ENCODE results near the gene AMOT.

GRCh38 chrX:112789931-112790330, 50.7 kb downstream of the AMOT start:
- TF ChIP-seq, protein P1, sequence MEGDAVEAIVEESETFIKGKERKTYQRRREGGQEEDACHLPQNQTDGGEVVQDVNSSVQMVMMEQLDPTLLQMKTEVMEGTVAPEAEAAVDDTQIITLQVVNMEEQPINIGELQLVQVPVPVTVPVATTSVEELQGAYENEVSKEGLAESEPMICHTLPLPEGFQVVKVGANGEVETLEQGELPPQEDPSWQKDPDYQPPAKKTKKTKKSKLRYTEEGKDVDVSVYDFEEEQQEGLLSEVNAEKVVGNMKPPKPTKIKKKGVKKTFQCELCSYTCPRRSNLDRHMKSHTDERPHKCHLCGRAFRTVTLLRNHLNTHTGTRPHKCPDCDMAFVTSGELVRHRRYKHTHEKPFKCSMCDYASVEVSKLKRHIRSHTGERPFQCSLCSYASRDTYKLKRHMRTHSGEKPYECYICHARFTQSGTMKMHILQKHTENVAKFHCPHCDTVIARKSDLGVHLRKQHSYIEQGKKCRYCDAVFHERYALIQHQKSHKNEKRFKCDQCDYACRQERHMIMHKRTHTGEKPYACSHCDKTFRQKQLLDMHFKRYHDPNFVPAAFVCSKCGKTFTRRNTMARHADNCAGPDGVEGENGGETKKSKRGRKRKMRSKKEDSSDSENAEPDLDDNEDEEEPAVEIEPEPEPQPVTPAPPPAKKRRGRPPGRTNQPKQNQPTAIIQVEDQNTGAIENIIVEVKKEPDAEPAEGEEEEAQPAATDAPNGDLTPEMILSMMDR (IDR thresholded peaks at IDR 0.05): no peak
- TF ChIP-seq POLR2A (IDR thresholded peaks at IDR 0.05): no peak
